HepG2 (cell line): ENCODE results near the gene NDRG2. TPM values are rescaled to one million over a fixed set of nuclear protein-coding genes. Genes with fewer than 3 reads are reported as not detected.
A peak's percentile ranks its signal among the peaks of the same experiment; 100 is the strongest.

Experiments used
- CHD2 ChIP-seq: IDR thresholded peaks from 2 replicates; pipeline ENCODE4 v1.6.1; 2011; ENCODE audit warnings: low read depth, low read length, improper control_type of control experiment
- DNMT1 ChIP-seq: sonication (generic); formaldehyde crosslinking; IDR thresholded peaks from 2 replicates; pipeline ENCODE4 v1.5.1; 2020; ENCODE audit warnings: mild to moderate bottlenecking, missing genetic modification reagents
- GABPB1 ChIP-seq: IDR thresholded peaks from 2 replicates; pipeline ENCODE4 v1.6.1; 2016; ENCODE audit warnings: mild to moderate bottlenecking, missing genetic modification reagents, moderate library complexity, missing compliant biosample characterization
- HNF4G ChIP-seq, 2 experiments: sonication (generic) in 1 of 2; formaldehyde crosslinking in 1 of 2; IDR thresholded peaks; 2 replicates each; pipeline versions ENCODE4 v1.4.0 to v1.6.1; 2011 to 2020; ENCODE audit warnings: borderline replicate concordance in 2 of 2, low read depth in 2 of 2, mild to moderate bottlenecking in 2 of 2, low read length in 1 of 2, missing genetic modification reagents in 1 of 2, moderate library complexity in 1 of 2
- IKZF4 ChIP-seq: sonication (generic); formaldehyde crosslinking; IDR thresholded peaks from 2 replicates; pipeline ENCODE4 v1.5.1; 2020; ENCODE audit warnings: borderline replicate concordance, mild to moderate bottlenecking, low read depth, missing genetic modification reagents; ENCODE audit errors: not compliant biosample characterization
- KAT8 ChIP-seq: IDR thresholded peaks from 2 replicates; pipeline ENCODE4 v1.6.1; 2016; ENCODE audit warnings: missing genetic modification reagents, missing compliant biosample characterization
- MAFK ChIP-seq, 2 experiments: IDR thresholded peaks in 1 of 2; conservative IDR thresholded peaks in 1 of 2; 2 replicates each; pipeline ENCODE4 v1.6.1; 2011; ENCODE audit warnings: improper control_type of control experiment in 2 of 2, low read length in 2 of 2
- MLLT10 ChIP-seq: sonication (generic); formaldehyde crosslinking; IDR thresholded peaks from 2 replicates; pipeline ENCODE4 v1.4.0; 2020; ENCODE audit warnings: missing genetic modification reagents
- SIX4 ChIP-seq: sonication (generic); formaldehyde crosslinking; IDR thresholded peaks from 2 replicates; pipeline ENCODE4 v1.4.0; 2020; ENCODE audit warnings: missing genetic modification reagents
- SNAPC2 ChIP-seq: sonication (generic); formaldehyde crosslinking; IDR thresholded peaks from 2 replicates; pipeline ENCODE4 v1.8.1; 2022; ENCODE audit warnings: mild to moderate bottlenecking, missing genetic modification reagents
- U2AF1 ChIP-seq: fragments of 200-400 bp; formaldehyde crosslinking; optimal IDR thresholded peaks from 2 replicates; pipeline ENCODE3; 2017; ENCODE audit warnings: mild to moderate bottlenecking, low read depth, low read length
- ZFP41 ChIP-seq: sonication (generic); formaldehyde crosslinking; IDR thresholded peaks from 2 replicates; pipeline ENCODE4 v1.4.0; 2020; ENCODE audit warnings: mild to moderate bottlenecking, missing genetic modification reagents, borderline replicate concordance
- ZKSCAN8 ChIP-seq: IDR thresholded peaks from 2 replicates; pipeline ENCODE4 v1.6.1; 2016; ENCODE audit warnings: borderline replicate concordance, missing genetic modification reagents, missing compliant biosample characterization
- ZNF12 ChIP-seq: sonication (generic); formaldehyde crosslinking; IDR thresholded peaks from 2 replicates; pipeline ENCODE4 v1.5.0; 2020; ENCODE audit warnings: missing genetic modification reagents
- ZNF260 ChIP-seq: sonication (generic); formaldehyde crosslinking; IDR thresholded peaks from 2 replicates; pipeline ENCODE4 v1.4.0; 2020; ENCODE audit warnings: missing genetic modification reagents, low read depth, mild to moderate bottlenecking, borderline replicate concordance
- ZNF282 ChIP-seq: fragments of 450-650 bp; IDR thresholded peaks from 2 replicates; pipeline ENCODE4 v1.6.1; 2018; ENCODE audit not compliant: partially characterized antibody
- ZNF569 ChIP-seq: sonication (generic); formaldehyde crosslinking; IDR thresholded peaks from 2 replicates; pipeline ENCODE4 v1.5.0; 2020; ENCODE audit warnings: mild to moderate bottlenecking, missing genetic modification reagents, moderate library complexity, borderline replicate concordance
- ZNF709 ChIP-seq: sonication (generic); formaldehyde crosslinking; IDR thresholded peaks from 2 replicates; pipeline ENCODE4 v1.5.0; 2020; ENCODE audit warnings: mild to moderate bottlenecking, missing genetic modification reagents
- polyA plus RNA-seq, 8 experiments: library from polyadenylated mRNA; depleted of rRNA in 3 of 8; stranded (reverse) in 7 of 8; unstranded in 1 of 8; fragments of >200 nt; fragmentation: Illumina TruSeq in 4 of 8; extraction: Trizol in 4 of 8; gene quantifications; 2 replicates each; pipeline versions ENCODE4 v1.2.1 to v1.2.3, GENCODE V29; 2011 to 2016; ENCODE audit warnings: low read depth in 4 of 8, missing spikeins in 1 of 8, mixed read lengths in 1 of 8; ENCODE audit not compliant: insufficient read depth in 1 of 8
- total RNA-seq, 5 experiments: library from RNA; depleted of rRNA; stranded (reverse); fragments of >200 nt; fragmentation: Illumina TruSeq; extraction: Trizol; gene quantifications; 2 replicates each; pipeline ENCODE4 v1.2.3, GENCODE V29; 2016; ENCODE audit warnings: low read depth in 1 of 5
- TF ChIP-seq, protein P1 (sequence below): IDR thresholded peaks from 2 replicates; pipeline ENCODE4 v1.4.0; 2020; ENCODE audit warnings: mild to moderate bottlenecking, missing genetic modification reagents
- TF ChIP-seq, protein P2 (sequence below): sonication (generic); formaldehyde crosslinking; IDR thresholded peaks from 2 replicates; pipeline ENCODE4 v1.8.0; 2022; ENCODE audit warnings: missing genetic modification reagents, low read depth, mild to moderate bottlenecking, borderline replicate concordance
- TF ChIP-seq, protein P3 (sequence below): sonication (generic); formaldehyde crosslinking; IDR thresholded peaks from 2 replicates; pipeline ENCODE4 v1.4.0; 2020; ENCODE audit warnings: missing genetic modification reagents
- TF ChIP-seq, protein P4 (sequence below): sonication (generic); formaldehyde crosslinking; IDR thresholded peaks from 2 replicates; pipeline ENCODE4 v1.4.0; 2020; ENCODE audit warnings: missing genetic modification reagents, borderline replicate concordance

The NDRG2 gene
- total and polyA plus RNA-seq, 2 of the 13 experiments (the other 11 are each of a cell fraction or from before 2014, with no cell fraction given): 27.2 to 189 TPM

DNA sequence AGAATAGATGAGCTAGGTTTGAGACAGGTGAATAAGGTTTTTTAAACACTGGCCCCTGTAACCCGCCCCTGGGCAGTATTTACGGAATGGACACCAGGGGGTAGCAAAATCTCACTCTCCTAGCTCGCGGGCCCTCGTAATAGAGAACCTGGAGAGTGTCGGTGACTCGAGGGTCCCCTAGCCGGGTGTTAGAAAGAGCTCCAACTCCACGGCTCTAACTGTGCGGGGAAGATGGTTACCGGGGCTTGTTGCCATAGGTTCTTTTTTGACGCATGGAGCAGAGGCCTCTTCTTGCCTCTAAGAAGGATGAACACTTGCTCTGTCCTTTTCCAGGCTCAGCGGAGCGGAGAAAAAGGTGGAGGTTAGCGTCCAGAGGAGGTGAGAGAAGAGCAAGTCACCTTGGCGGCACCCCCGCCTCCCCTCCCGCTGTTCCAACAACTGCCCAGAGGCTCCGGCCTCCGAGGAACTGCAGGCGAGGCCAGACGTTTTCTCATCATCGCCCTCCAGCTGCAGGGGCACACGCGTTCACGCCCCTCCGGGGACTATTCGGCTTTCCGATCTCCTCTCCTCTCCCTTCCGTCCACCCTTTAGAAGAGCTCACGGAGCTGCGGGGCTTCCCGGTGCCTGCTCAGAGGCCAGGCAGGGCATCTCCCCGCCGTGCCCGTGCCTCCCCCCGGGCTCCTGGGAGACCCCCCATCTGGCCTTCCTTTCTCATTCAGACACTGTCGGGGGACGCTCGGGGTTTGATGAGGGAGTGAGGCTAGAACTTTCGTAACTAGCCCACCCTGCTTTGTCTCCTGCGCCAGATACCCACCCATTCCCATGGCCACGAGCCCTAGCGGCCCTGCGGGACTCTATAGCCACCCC, 43.9 kb upstream of the NDRG2 start (continued):
- TF ChIP-seq MAFK (conservative IDR thresholded peaks at IDR 0.05 in 1 of 2, IDR thresholded peaks at IDR 0.05 in 1 of 2; ENCODE audit: low read length in 2 of 2) (no peak), GABPB1 (CRISPR knock-in tag) (peak; percentile 22; the same call in 1 of the 2 replicates), SNAPC2 (CRISPR knock-in tag) (no peak), HNF4G (IDR thresholded peaks at IDR 0.05; ENCODE audit: borderline replicate concordance, low read depth, low read length) (no peak), HNF4G (CRISPR knock-in tag; IDR thresholded peaks at IDR 0.05; ENCODE audit: borderline replicate concordance, low read depth) (no peak), CHD2 (no peak), ZNF12 (no peak), U2AF1 (no peak), ZNF569 (CRISPR knock-in tag) (no peak), SIX4 (CRISPR knock-in tag) (no peak), ZFP41 (CRISPR knock-in tag) (no peak), DNMT1 (no peak), KAT8 (CRISPR knock-in tag) (peak; percentile 45; the same call in 1 of the 2 replicates), ZNF709 (CRISPR knock-in tag) (peak; percentile 73; the same call in 1 of the 2 replicates), ZNF282 (no peak), IKZF4 (CRISPR knock-in tag) (no peak), MLLT10 (CRISPR knock-in tag) (no peak), ZNF260 (CRISPR knock-in tag) (no peak), ZKSCAN8 (CRISPR knock-in tag) (0 out of 2 replicates have a peak, but pooled peaks have one; percentile 30)
- TF ChIP-seq, protein P1, sequence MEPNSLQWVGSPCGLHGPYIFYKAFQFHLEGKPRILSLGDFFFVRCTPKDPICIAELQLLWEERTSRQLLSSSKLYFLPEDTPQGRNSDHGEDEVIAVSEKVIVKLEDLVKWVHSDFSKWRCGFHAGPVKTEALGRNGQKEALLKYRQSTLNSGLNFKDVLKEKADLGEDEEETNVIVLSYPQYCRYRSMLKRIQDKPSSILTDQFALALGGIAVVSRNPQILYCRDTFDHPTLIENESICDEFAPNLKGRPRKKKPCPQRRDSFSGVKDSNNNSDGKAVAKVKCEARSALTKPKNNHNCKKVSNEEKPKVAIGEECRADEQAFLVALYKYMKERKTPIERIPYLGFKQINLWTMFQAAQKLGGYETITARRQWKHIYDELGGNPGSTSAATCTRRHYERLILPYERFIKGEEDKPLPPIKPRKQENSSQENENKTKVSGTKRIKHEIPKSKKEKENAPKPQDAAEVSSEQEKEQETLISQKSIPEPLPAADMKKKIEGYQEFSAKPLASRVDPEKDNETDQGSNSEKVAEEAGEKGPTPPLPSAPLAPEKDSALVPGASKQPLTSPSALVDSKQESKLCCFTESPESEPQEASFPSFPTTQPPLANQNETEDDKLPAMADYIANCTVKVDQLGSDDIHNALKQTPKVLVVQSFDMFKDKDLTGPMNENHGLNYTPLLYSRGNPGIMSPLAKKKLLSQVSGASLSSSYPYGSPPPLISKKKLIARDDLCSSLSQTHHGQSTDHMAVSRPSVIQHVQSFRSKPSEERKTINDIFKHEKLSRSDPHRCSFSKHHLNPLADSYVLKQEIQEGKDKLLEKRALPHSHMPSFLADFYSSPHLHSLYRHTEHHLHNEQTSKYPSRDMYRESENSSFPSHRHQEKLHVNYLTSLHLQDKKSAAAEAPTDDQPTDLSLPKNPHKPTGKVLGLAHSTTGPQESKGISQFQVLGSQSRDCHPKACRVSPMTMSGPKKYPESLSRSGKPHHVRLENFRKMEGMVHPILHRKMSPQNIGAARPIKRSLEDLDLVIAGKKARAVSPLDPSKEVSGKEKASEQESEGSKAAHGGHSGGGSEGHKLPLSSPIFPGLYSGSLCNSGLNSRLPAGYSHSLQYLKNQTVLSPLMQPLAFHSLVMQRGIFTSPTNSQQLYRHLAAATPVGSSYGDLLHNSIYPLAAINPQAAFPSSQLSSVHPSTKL (CRISPR knock-in tag): peak; percentile 5; the same call in 1 of the 2 replicates
- TF ChIP-seq, protein P2, sequence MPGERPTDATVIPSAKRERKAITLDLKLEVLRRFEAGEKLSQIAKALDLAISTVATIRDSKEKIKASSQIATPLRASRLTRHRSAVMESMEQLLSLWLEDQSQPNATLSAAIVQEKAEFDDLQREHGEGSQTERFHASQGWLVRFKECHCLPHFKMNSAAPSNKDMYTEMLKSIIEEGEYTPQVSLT (CRISPR knock-in tag): no peak
- TF ChIP-seq, protein P3, sequence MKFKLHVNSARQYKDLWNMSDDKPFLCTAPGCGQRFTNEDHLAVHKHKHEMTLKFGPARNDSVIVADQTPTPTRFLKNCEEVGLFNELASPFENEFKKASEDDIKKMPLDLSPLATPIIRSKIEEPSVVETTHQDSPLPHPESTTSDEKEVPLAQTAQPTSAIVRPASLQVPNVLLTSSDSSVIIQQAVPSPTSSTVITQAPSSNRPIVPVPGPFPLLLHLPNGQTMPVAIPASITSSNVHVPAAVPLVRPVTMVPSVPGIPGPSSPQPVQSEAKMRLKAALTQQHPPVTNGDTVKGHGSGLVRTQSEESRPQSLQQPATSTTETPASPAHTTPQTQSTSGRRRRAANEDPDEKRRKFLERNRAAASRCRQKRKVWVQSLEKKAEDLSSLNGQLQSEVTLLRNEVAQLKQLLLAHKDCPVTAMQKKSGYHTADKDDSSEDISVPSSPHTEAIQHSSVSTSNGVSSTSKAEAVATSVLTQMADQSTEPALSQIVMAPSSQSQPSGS (CRISPR knock-in tag): no peak
- TF ChIP-seq, protein P4, sequence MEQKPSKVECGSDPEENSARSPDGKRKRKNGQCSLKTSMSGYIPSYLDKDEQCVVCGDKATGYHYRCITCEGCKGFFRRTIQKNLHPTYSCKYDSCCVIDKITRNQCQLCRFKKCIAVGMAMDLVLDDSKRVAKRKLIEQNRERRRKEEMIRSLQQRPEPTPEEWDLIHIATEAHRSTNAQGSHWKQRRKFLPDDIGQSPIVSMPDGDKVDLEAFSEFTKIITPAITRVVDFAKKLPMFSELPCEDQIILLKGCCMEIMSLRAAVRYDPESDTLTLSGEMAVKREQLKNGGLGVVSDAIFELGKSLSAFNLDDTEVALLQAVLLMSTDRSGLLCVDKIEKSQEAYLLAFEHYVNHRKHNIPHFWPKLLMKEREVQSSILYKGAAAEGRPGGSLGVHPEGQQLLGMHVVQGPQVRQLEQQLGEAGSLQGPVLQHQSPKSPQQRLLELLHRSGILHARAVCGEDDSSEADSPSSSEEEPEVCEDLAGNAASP (CRISPR knock-in tag): no peak
